Right kidney (tissue), 9 donors: Measurements from ENCODE around the gene MSRB2.
A peak's percentile ranks its signal among the peaks of the same experiment; 100 is the strongest.
"Not testable (repeated sequence)": the region's sequence is repeated elsewhere in the genome, so short reads cannot be mapped to it uniquely, and the experiment has no call there.

Experiments
- DNase-seq: peaks from one replicate; pipeline ENCODE4 v3.0.0-alpha.2; 2016
- long read RNA-seq, 8 donors: transcript quantifications; one replicate each; lab custom pipeline, GENCODE V29; 2026

The MSRB2 gene
- long read RNA-seq, donor 1, transcript MSRB2-201 (5 exons, 1,803 nt), result major isoform, 40 of 54 reads
- long read RNA-seq, donor 1, partial matches to known transcripts, result 10 of 54 reads
- long read RNA-seq, donor 1, other reads (novel, unspliced or antisense), result 0 of 54 reads
- long read RNA-seq, donor 2, transcript MSRB2-201 (5 exons, 1,803 nt), result major isoform, 24 of 31 reads
- long read RNA-seq, donor 2, partial matches to known transcripts, result 0 of 31 reads
- long read RNA-seq, donor 2, other reads (novel, unspliced or antisense), result 6 of 31 reads
- long read RNA-seq, donor 3, transcript MSRB2-201 (5 exons, 1,803 nt), result major isoform, 11 of 14 reads
- long read RNA-seq, donor 3, partial matches to known transcripts, result 0 of 14 reads
- long read RNA-seq, donor 3, other reads (novel, unspliced or antisense), result 0 of 14 reads
- long read RNA-seq, donor 4, transcript MSRB2-201 (5 exons, 1,803 nt), result major isoform, 25 of 27 reads
- long read RNA-seq, donor 4, partial matches to known transcripts, result 0 of 27 reads
- long read RNA-seq, donor 4, other reads (novel, unspliced or antisense), result 0 of 27 reads
- long read RNA-seq, donor 5, transcript MSRB2-201 (5 exons, 1,803 nt), result major isoform, 45 of 53 reads
- long read RNA-seq, donor 5, partial matches to known transcripts, result 5 of 53 reads
- long read RNA-seq, donor 5, other reads (novel, unspliced or antisense), result 0 of 53 reads
- long read RNA-seq, donor 6, transcript MSRB2-201 (5 exons, 1,803 nt), result major isoform, 32 of 35 reads
- long read RNA-seq, donor 6, partial matches to known transcripts, result 0 of 35 reads
- long read RNA-seq, donor 6, other reads (novel, unspliced or antisense), result 0 of 35 reads
- long read RNA-seq, donor 7, transcript MSRB2-201 (5 exons, 1,803 nt), result major isoform, 48 of 62 reads
- long read RNA-seq, donor 7, transcript MSRB2-202 (2 exons, 444 nt), result minor isoform, 8 of 62 reads
- long read RNA-seq, donor 7, partial matches to known transcripts, result 6 of 62 reads
- long read RNA-seq, donor 7, other reads (novel, unspliced or antisense), result 0 of 62 reads
- long read RNA-seq, donor 8, transcript MSRB2-201 (5 exons, 1,803 nt), result major isoform, 33 of 37 reads
- long read RNA-seq, donor 8, partial matches to known transcripts, result 0 of 37 reads
- long read RNA-seq, donor 8, other reads (novel, unspliced or antisense), result 0 of 37 reads

DNA sequence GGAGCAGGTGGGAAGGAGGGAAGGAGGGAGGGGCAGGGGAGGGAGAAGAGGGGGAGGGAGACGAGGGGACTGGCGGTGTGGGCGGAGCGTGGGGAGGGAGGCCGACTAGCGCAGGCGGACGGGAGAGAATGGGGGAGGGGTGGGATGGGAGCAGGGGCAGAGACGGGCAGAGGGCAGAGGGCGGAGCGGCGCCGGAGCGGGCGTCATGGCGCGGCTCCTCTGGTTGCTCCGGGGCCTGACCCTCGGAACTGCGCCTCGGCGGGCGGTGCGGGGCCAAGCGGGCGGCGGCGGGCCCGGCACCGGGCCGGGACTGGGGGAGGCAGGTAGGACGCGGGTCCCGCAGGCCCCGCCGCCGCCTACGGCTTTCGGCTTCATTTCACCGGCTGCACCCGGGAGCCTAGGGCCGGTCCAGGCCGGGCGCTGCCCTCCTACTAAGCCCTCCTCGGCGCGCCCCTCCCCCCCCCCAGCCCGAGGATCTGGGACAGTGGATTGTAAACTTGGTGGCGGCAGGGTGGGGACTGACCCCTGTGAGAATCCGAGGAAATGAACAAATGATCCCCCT lies at the start of gene MSRB2:
TSS of gene MSRB2 (plus strand) at position 176 of the 562 bp plus-strand sequence. CDS start at position 206, 30 bp downstream.
- peak; percentile 76 for DNase-seq

DNA sequence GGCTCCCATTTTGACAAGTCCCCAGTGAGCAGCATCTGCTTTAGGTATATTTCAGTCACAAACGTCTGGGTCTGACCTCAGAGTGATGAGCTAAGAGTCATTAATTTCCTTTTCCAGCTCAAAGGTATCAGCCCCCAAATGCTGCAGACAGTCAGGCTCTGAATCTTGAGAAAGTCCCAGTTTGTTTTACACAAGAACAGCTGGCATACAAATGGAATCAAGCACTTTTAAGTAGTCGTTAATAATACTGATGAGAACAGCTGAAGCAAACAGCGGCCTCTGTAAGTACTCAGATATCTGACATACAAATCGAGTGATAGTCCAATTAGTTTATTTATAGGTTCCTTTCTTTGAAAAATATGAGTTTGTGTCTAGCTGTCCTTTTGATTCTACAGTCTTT lies 49.4 kb upstream of the MSRB2 start:
- DNase-seq, result no peak

DNA sequence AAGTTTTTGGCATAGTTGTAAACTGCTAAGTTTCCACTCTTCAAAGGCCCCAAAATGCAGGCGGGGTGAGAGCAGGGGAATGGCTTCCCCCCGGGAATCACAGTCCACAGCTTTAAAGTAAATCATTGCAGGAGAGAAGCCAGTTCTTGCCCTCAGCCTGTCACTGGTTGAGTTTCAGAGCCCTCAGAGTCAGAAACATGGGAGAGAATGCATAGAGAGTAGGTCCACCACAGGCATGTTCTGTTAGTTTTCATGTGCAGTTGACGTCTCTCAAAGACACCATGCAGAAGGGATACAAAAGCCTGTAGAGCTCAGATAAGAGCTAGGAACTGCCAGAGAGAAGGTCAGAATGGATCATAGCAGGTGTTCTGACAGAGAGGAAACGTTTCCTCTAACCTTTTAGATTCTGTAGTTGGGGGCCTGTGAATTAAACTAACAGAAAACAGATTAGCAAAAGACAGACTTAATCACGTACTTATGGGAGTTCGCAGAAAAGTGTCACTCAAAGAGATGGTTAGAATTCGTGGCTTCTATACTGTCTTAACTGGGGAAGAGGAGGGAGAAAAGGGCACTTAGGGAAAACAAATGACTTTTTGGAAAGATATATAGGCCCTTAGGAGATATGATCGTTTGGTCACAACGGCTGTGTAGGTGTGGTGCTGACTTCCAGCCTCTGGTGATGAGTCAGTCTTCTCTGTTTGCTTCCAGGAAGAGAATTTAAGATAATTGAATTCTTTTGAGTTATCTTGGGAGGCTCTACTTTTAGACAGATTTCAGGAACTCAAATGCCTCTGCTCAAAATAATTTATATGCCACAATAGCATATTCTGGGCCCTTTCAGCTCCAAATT lies 48.0 kb upstream of the MSRB2 start:
- no peak for DNase-seq

DNA sequence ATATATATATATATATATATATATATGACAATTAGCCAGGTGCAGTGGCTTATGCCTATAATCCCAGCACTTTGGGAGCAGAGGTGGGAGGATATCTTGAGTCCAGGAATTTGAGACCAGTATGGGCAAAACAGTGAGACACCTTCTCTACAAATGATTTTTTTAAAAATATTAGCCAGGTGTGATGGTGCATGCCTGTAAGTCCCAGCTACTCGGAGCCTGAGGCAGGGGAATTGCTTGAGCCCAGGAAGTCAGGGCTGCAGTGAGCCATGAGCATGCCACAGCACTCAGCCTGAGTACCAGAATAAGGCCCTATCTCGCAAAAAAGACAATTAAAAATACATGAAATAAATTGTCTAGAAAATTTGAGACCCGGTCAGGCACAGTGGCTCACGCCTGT lies 47.2 kb upstream of the MSRB2 start:
- no peak for DNase-seq

DNA sequence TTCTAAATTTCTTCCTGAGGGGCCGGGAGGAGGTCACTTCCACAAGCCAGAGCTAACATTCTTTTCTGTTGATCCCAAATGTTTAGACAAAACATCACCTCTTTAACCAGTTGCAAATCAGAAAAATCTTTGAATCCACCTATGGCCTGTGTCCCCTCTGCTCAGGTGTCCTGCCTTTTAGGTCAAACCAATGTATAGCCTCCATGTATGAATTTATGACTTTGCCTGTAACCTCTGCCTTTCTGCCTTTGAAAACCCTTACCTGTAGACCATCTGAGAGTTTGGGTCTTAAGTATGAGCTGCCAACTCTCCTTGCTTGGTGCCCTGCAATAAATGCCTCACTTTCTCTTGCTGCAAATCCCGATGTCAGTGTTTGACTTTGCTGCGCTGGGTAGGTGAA lies 44.1 kb upstream of the MSRB2 start:
- no peak for DNase-seq

DNA sequence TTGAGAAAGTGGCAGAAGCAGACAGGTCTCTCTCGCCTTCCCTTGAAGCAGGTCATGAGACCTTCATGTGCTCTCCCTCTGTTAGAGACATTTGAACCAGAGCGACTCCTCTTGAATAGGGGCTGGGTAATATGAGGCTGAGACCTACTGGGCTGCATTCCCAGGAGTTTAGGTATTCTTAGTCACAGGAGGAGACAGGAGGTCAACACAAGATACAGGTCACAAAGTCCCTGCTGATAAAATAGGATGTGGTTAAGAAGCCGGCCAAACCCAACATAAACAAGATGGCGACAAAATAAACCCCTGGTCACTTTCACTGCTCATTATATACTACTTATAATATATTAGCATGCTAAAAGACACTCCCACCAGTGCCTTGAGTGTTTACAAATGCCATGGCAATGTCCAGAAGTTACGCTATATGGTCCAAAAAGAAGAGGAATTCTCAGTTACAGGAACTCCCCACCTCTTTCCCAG lies 43.5 kb upstream of the MSRB2 start:
- no peak for DNase-seq

DNA sequence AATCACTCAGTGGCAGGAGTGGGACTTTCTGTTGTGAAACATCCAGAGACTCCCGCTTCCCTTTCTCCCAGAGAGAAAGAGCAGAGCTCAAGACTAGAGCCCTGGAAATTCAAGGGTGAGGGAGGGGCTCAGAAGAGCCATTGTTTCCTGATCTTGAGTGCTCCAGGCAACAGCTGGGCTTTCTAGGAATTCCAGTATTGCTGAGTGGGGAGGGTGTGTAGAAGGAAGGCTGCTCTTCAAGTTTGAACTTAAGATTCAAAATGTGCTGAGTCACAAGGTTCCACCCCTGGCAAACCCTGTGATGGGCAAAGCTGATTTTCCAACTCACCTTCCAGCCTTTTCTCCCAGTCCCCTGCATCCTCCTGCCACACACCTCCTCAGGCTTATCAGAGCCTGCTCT lies 42.3 kb upstream of the MSRB2 start:
- DNase-seq, result no peak

DNA sequence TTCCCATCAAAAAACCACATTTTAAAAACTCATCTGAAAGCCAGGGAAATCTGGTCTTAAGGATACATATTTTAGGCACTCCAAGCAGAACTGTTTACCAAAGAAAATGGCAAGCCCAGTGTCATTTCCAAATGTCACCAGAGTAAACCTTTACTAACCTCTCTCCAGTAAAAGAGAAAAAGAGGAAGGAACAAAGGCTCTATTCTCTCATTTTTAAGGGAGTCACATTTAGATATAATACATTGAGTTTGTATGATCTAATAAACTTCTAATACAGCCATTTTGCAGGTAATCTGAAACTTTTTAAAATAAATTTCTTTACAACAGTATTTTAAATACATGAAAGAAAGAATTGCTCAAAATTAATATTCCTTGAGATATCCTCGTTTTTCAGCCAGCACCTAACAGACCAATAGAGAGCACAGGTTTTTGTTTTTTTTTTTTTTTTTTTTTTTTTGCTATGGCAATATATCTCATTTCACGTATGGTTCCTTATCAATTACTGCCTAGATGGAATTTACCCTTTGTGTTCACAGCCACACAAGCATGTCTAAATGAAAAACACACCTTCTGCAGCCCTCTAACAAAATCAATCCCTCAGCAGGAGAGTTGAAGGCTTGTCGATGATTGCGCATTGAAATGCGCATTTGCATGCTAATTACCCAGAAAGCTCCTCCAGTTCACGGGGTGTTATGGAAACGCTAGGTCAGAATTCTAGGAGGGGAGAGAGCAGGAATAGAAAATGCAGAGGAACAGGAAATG lies 39.8 kb upstream of the MSRB2 start:
- DNase-seq, result no peak

DNA sequence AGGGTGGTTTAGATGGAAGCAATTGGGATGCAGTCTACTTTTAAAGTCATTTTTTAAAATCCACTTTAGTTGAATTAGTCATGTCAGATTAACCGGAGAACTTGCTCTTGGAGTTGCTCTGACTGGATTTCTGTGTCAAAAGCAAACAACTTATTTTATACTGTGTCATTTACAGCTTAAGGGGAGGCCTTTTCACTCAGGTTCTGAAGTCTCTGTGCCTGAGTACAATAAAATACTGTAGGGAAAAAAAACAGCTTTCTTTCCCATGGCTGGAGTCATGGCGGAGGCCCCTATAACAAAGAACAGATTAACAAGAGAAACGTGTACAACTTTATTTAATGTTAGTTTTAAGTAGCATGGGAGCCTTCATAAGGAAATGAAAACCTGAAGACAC lies 39.2 kb upstream of the MSRB2 start:
- DNase-seq, result no peak

DNA sequence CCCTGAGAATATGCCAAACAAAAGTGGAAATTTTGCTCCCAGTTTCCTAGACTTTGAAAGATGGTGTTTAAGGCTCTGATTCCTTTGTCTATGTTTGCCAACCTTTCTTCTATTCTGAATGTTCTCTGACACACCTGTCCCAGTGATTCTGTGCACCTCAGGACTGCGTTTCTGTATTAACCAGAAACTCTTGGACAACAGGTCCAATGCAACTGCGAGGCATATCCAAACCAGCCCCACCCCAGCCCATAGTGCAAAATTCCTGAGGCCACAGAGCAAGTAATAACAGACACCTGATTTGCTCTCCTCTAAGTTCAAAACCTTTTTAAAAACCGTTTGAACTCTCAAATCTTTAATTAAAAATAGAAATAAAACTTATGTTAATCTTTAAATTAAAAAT lies 37.0 kb upstream of the MSRB2 start:
- DNase-seq, result no peak

DNA sequence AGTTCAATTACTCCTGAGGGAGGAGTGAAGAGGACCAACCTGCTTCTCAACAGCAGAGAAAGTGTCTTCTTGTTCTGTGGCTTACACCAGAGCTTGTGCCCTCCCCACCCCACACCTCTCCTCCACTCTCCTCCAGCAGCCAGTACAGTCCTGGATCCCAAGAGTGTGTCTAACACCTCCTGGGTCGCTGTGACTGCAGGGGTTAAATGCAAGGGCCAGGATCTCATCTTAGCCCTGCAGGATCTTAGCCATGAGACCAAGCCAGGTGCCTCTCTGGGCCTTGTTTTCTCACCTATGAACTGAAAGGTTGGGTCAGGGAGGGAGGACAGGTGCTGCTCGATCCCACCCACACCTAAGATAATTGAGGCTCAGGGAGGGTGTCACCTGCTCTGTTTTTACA lies 34.5 kb upstream of the MSRB2 start:
- DNase-seq, result no peak

DNA sequence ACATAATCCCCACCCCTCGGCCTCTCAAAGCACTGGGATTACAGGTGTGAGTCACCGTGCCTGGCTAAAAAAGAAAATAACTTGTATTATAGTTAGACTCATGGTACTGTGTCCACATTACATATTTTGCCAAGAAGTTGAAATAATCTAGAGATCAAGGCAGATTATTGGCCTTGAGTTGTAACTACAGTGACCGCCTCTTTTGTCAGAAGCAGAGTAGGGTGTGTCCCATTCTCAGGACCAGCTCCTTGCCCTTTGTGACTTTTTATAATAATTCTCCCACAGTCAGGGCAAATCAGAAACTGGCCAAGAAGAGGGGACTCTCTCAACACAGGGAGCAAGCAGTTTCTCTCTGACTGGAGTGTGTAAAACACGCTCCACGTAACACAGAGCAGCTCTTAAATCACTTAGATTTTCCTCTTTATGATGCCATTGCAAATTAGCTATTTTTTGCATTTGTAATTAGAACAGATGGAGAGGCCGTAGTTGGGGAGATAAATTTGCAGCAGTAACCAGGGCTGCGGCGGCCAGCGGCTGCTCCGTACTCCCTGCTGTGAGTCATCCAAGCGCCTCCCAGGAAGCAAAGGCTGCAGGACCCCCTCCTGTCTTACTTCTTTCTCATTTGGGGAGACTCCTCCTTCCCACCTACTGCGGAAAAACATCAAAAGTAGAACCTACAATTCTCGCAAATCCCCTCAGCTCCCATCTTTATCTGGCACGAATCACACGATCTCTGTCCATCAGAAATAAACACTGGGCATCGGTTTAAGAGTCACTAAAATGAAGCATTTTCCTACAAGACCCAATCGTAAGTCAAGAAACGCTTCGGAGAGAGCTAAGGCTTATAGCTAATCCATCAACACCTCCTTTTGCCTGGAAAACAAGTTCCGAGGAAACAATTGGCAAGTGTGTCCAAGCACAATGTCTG lies 32.1 kb upstream of the MSRB2 start:
- DNase-seq, result peak; percentile 66

DNA sequence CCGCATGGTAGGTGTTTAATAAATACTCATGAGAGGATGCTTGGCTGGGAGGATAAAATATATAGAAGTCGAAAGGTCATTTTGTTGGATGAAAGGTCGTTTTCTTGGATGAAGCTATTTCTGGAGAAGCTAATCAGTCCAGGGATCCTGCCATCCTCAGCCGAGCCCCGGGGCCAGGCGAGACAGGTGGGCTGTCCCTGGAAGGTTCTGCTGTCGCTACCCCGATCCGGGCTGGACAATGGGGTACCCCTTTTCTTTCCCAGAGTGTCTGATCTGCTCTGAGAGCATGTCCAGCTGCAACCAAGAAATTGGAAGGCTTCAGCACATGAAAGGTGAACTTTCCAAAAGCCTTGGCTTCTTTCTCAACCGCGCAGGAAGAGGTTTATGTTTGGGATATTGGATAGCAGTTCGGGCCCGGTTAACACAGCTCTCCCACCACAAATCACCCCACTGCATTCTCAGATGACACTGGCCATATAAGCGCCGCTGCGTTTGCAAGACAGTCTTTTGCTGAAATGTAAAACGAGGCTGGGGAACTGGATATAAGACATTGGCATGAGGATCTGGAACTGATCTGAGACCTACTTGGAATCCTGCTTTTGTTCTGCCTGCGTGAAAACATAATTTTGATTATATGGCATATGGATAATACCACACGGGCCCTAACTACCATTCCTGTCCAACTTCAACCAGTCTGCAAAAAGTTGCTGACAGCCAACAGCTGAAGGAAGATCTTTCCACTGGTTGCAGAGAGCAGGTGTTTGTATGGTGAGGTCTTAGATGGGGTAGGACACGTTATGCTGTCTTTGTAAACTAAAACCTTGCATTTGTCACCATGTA lies 31.2 kb upstream of the MSRB2 start:
- DNase-seq, result peak; percentile 59

DNA sequence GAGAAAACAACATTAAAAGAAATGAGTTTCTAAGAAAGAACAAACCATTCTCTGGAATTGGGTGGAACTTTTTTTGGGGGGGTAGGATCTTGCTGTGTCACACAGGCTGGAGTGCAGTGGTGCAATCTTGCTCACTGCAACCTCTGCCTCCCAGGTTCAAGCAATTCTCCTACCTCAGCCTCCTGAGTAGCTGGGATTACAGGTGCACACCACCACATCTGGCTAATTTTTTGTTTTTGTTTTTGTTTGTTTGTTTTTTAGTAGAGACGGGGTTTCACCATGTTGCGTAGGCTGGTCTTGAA lies 30.6 kb upstream of the MSRB2 start:
- DNase-seq, result not testable (repeated sequence)

DNA sequence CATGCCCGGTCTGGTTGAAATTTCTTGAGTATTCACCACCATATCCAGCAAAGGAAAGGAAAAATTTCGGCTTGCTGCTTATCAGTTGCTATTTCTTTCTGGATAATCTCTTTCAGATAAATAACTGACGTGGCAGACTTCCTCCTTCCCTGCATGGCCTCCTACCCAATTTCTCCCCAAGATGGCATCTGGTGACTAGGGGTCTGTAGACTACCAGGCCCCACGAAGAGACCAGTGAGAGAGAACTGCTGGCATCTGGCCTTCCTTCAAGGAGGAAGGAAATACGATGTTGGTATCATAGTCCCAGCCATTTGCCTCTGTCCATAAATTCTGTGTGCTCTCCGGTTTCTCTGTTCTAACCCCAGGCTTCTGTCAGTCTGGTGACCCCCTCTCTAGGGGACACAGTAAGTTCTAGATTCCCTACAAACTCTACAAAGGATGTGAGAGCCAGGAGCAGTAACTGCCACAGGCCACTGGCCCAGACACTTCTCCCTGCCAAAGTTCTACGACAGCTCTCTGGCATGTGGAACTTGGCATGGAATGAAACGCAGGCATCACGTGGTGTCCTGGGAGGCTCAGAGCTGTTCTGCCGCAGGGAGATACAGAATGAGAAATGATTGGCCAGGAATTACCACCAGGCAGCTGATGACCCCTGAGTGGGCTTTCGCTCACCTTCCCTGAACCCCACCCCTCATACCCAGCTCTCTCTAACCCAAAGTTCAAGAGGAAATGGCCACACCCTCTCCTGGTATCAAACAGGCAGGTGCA lies 30.0 kb upstream of the MSRB2 start:
- DNase-seq, result no peak

DNA sequence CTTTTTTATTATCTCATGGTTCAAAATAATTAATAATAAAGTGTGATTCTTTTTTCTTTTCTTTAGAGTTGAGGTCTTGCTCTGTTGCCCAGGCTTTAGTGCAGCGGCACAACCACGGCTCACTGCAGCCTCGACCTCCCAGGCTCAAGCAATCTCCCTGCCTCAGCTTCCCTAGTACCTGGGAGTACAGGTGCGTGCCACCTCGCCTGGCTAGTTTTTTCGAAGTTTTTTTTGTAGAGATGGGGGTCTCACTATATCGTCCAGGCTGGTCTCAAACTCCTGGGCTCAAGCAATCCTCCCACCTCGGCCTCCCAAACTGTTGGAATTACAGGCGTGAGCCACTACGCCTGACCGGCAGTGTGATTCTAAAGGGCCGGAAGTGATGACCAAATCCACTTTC lies 28.0 kb upstream of the MSRB2 start:
- DNase-seq, result no peak

DNA sequence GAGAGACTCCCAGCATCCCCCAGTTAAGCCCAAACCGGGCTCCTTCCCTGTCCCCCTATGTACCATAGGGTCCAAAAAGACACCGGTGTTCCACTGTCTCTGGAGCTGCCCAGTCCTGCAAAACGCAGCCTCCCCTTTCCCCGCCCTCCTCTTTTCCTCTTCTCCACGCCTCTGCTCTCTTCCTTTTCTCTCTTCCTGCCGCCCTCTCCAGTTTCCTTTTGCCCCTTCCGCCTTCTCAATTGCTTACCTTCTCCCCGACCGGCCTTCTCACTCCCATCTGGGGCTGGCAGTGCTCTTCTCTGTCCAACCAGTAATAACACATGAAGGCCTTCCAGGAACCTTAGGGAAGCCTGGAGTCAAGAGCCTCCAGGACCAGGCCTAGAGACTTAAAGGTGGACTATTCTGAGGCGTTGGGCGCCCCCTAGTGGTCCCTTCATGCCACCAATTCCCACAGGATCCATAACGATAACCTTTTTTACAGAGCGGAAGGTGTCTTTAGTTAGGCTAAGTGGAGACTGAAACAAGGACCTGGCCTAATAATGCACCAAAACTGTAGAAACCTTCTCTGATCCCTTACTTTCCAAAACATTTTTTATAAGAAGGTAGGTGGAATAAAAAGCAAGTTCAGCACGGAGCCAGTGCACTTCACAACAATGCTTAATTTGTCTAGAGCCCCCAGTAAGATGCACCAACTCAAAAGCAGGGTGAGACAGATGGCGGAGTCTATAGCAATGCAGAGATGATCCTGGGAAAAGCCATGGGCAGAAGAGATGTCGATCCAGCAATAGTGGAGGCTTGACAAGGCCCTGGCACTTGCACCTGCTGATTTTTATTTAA lies 27.2 kb upstream of the MSRB2 start:
- peak; percentile 63 for DNase-seq
